ENCODE results near the gene GLS2. TPM values are rescaled to one million over a fixed set of nuclear protein-coding genes. Genes with fewer than 3 reads are reported as not detected.

The GLS2 gene
- total RNA-seq, 1 donor from 2014 or later: 4.8 TPM

DNA sequence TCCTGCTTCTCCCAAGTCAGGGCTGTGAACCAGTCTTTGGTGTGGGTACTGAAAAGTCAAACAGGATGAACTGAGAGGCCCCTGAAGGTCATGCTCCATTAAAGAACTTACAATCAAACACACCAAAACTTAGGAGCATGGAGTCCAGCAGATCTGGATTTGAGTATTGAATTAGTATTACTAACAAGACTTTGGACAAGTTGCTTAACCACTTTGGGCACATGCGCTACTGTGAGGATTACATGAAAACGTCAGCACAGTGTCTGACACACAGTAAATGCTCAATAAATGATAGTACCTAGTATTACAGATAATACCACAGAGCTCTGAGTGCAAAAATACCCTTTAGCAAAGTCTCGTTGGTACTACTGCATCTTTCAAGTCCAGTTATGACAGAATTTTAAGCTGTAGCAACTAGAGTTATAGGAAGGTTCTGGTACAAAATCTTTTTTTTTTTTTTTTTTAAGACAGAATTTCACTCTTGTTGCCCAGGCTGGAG lies 62.0 kb downstream of the GLS2 start:
- DNase-seq: no peak
- Histone ChIP-seq H3K4me1 (no peaks in the 10 kb centered on the region), H3K4me3 (no peak overlapping the region), H3K36me3 (peaks cover 69% of the 10 kb centered on the region), H3K27me3 (ENCODE audit: low read depth) (no peaks in the 10 kb centered on the region), H3K27ac (no peak overlapping the region), H3K9me3 (no peaks in the 10 kb centered on the region)
- ATAC-seq: no peak
- no peak for TF ChIP-seq CTCF (IDR thresholded peaks at IDR 0.05)
- intact Hi-C loops (cut with DNase I): no loop called here

DNA sequence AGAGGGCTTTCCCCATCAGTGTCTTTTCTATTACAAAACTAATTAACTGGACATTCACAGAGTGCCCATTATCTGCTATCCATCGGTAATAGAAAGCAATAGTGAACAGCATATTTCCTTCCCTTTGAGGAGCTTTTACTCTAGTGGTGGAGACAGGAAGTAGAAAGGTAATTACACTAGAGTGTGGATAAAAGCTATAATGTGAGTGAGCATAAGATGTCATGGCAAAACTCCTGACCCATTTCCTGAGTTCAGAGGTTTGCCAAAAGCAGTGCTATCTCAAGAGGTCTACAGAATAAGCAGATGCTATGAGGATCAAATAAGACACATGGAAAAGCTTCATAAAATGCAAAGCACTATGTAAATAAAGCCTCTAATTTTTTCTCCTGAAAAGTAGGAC lies 62.8 kb downstream of the GLS2 start:
- TF ChIP-seq CTCF (IDR thresholded peaks at IDR 0.05): no peak
- Histone ChIP-seq H3K4me1 (no peaks in the 10 kb centered on the region), H3K4me3 (no peak overlapping the region), H3K36me3 (peaks cover 62% of the 10 kb centered on the region), H3K27ac (no peak overlapping the region), H3K9me3 (no peaks in the 10 kb centered on the region), H3K27me3 (ENCODE audit: low read depth) (no peaks in the 10 kb centered on the region)
- intact Hi-C loops (cut with DNase I): no loop called here
- ATAC-seq (no peak), DNase-seq (no peak)

Other genes starting within 250 kb of the GLS2 start
- 27.8 TPM for gene ANKRD52, start 229.8 kb downstream of the GLS2 start, total RNA-seq
- 12.8 TPM for gene COQ10A, start 221.2 kb downstream of the GLS2 start, total RNA-seq
- gene CS, start 187.8 kb downstream of the GLS2 start, total RNA-seq: 175 TPM
- gene CNPY2, start 172.2 kb downstream of the GLS2 start, total RNA-seq: 91.5 TPM
- gene PAN2, start 154.2 kb downstream of the GLS2 start, total RNA-seq: 93.5 TPM
- 0.56 TPM for gene IL23A, start 149.3 kb downstream of the GLS2 start, total RNA-seq
- gene STAT2, start 128.1 kb downstream of the GLS2 start, total RNA-seq: 213 TPM
- not detected for gene APOF, start 125.3 kb downstream of the GLS2 start, total RNA-seq
- gene TIMELESS, start 38.7 kb downstream of the GLS2 start, total RNA-seq: 10.6 TPM
- gene MIP, start 33.5 kb downstream of the GLS2 start, total RNA-seq: not detected
- 3.1 TPM for gene SPRYD4, start 19.6 kb downstream of the GLS2 start, total RNA-seq
- 129 TPM for gene RBMS2, start 33.7 kb upstream of the GLS2 start, total RNA-seq
- gene BAZ2A, start 142.2 kb upstream of the GLS2 start, total RNA-seq: 112 TPM
- gene ATP5F1B, start 157.8 kb upstream of the GLS2 start, total RNA-seq: 319 TPM
- 198 TPM for gene PTGES3, start 200.1 kb upstream of the GLS2 start, total RNA-seq
- gene NACA, start 237.1 kb upstream of the GLS2 start, total RNA-seq: 673 TPM

Measured in lower lobe of right lung (tissue), 2 donors.